Activated T-helper 2 cell treated with anti-CD3 and anti-CD28 coated beads, Interferon-gamma antibody, Interleukin-2, Interleukin-4, amounts not matched to agents 10 μg/mL and 5 μg/mL and 100 μg/mL, durations not matched to agents 14 hours and 24 hours and 36 hours (primary cell): ENCODE results near the gene FBXO34. TPM values are rescaled to one million over a fixed set of nuclear protein-coding genes. Genes with fewer than 3 reads are reported as not detected.
A peak's percentile ranks its signal among the peaks of the same experiment; 100 is the strongest.
"Not testable (repeated sequence)": the region's sequence is repeated elsewhere in the genome, so short reads cannot be mapped to it uniquely, and the experiment has no call there.

Experiments
- DNase-seq: peaks from one replicate; pipeline ENCODE4 v3.0.0; 2021; ENCODE audit warnings: low spot score
- H3K27ac Mint-ChIP-seq: one replicate; pipeline ENCODE4 v1.8.0; 2021; ENCODE audit warnings: mixed read lengths
- H3K27me3 Mint-ChIP-seq: one replicate; pipeline ENCODE4 v1.8.0; 2021; ENCODE audit warnings: low read depth, mixed read lengths
- H3K36me3 Mint-ChIP-seq: one replicate; pipeline ENCODE4 v1.8.0; 2021; ENCODE audit warnings: low read depth, mixed read lengths
- H3K4me1 Mint-ChIP-seq: one replicate; pipeline ENCODE4 v1.8.0; 2021; ENCODE audit warnings: low read depth, mixed read lengths
- H3K4me3 Mint-ChIP-seq: one replicate; pipeline ENCODE4 v1.8.0; 2021; ENCODE audit warnings: low read depth, mild to moderate bottlenecking, moderate library complexity, mixed read lengths
- H3K9me3 Mint-ChIP-seq: one replicate; pipeline ENCODE4 v1.8.0; 2021; ENCODE audit warnings: mixed read lengths
- intact Hi-C: fragments of 100-400 bp; cut with micrococcal nuclease; formaldehyde crosslinking; loops from one replicate; pipeline ENCODE4 v1.15.1; 2023
- total RNA-seq: library from RNA; stranded (reverse); gene quantifications from 2 replicates; pipeline ENCODE4 v1.2.3, GENCODE V29; 2022

FBXO34 gene
- total RNA-seq, 1 donor from 2014 or later = 19.7 TPM

DNA sequence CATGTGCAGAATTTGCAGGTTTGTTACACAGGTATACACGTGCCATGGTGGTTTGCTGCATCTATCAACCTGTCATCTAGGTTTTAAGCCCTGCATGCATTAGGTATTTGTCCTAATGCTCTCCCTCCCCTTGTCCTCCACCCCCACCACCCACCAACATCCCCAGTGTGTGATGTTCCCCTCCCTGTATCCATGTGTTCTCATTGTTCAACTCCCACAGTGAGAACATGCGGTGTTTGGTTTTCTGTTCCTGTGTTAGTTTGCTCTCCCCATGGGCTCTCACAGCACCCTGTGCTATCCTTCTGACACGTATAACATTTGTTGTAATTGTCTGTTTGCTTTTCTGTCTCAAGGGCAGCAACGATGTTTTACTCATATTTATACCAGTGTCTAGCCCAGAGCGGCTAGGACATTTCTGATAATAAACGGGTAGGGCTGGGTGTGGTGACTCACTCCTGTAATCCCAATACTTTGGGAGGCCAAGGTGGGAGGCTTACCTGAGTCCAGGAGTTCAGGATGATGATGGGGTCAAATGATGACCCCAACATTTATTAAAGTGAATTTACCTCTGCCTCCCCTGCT is 73.5 kb downstream of the FBXO34 start:
- Mint-ChIP-seq H3K4me1 (peaks cover 73% of the 10 kb centered on the region), H3K36me3 (peaks cover 12% of the 10 kb centered on the region)
- H3K27me3 Mint-ChIP-seq, H3K27ac Mint-ChIP-seq, intact Hi-C loops, DNase-seq, H3K9me3 Mint-ChIP-seq, H3K4me3 Mint-ChIP-seq: not testable (repeated sequence)

DNA sequence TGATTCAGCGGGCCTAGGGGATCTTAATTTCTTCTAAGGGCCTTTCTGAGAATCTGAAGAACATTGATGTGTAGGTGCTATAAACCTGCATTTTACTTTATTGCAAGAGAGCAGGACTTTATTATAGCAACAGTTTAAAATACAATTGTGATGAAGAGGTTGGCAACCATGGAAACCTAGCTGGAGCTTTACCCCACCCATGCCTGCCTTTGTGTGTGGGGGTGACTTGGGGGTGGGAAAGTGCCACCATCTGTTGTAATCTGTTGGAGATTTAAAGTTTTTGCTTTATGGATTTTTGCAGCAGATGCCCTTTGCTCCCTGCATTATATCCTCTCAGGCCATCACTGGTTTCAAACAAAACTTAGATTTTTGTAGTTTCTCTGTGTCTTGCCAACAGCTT is 75.8 kb downstream of the FBXO34 start:
- Mint-ChIP-seq H3K4me1 (peaks cover 51% of the 10 kb centered on the region), H3K27ac (no peak overlapping the region), H3K27me3 (no peaks in the 10 kb centered on the region), H3K4me3 (no peak overlapping the region), H3K9me3 (no peaks in the 10 kb centered on the region), H3K36me3 (peaks cover 33% of the 10 kb centered on the region)
- intact Hi-C loops = no loop called here
- no peak for DNase-seq

DNA sequence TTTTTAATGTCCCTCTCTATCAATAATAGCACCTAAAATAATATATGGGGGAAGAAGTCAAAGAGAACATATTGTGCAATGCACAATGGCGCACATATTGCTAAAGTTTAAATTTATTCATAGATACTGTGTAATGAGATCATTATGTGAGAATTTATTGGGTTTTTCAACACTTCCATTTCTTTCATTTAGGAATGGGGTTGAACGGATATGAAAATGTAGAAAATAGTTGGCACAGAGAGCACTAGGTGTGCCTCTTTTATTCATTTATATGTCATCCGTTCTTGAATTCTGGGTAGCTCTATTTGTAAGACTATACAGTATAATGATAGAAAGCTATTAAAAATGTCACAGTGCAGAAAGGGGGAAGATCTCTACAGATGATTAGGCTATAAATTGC is 76.5 kb downstream of the FBXO34 start:
- peaks cover 48% of the 10 kb centered on the region for H3K4me1 Mint-ChIP-seq
- DNase-seq = no peak
- no peaks in the 10 kb centered on the region for H3K9me3 Mint-ChIP-seq
- no peaks in the 10 kb centered on the region for H3K27me3 Mint-ChIP-seq
- intact Hi-C loops = no loop called here
- H3K4me3 Mint-ChIP-seq = no peak overlapping the region
- H3K27ac Mint-ChIP-seq = no peak overlapping the region
- H3K36me3 Mint-ChIP-seq = peaks cover 36% of the 10 kb centered on the region

DNA sequence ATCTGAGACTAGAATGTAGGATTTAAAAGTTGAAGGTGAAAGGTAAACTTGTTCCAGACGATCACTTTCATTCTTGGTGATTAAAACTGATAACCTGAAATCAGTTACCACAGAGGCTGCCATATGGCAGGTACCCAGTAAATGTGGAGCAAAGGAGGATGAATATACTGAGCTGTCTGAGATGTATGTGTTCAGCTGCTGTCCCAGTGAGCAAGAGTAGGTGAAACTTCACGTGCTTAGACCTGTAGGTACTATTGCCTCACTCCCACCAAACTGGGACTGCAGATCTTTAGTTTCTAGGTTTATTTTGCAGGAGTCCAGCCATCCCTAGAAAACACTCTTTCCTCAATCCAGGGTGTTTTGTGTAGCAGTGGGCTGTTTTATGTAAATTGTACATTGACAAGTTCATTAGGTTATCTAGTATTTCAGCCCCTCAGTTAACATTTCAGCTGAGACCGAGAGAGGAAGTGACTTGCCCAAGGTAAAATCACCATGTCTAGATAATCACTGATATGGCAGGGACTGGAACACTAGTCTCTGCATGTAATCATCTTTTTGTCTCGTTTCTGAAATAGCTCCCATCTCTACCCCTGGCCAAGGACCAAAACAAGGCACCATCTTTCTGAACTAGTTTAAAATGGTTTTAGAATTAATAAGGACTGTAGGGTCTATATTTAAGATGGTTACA is 77.7 kb downstream of the FBXO34 start:
- intact Hi-C loops = no loop called here
- no peaks in the 10 kb centered on the region for H3K9me3 Mint-ChIP-seq
- no peak for DNase-seq
- peaks cover 36% of the 10 kb centered on the region for H3K36me3 Mint-ChIP-seq
- no peak overlapping the region for H3K4me3 Mint-ChIP-seq
- H3K4me1 Mint-ChIP-seq = peaks cover 53% of the 10 kb centered on the region
- no peaks in the 10 kb centered on the region for H3K27me3 Mint-ChIP-seq
- H3K27ac Mint-ChIP-seq = peak overlapping the region; percentile 52

DNA sequence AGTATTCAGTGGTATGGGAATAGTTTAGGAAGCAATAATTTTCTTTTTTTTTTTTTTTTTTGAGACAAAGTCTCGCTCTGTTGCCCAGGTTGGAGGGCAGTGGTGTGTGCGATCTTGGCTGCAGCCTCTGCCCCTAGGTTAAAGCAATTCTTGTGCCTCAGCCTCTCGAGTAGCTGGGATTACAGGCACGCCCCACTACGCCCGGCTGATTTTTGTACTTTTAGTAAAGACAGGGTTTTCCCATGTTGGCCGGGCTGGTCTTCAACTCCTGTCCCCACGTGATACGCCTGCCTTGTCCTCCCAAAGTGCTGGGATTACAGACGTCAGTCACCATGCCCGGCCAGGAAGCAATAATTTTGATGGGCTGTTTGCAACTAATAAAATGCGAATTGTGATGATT is 78.3 kb downstream of the FBXO34 start:
- H3K36me3 Mint-ChIP-seq = peaks cover 39% of the 10 kb centered on the region
- H3K9me3 Mint-ChIP-seq = no peaks in the 10 kb centered on the region
- peaks cover 54% of the 10 kb centered on the region for H3K4me1 Mint-ChIP-seq
- no peak for DNase-seq
- H3K4me3 Mint-ChIP-seq = no peak overlapping the region
- intact Hi-C loops = no loop called here
- H3K27ac Mint-ChIP-seq = no peak overlapping the region
- no peaks in the 10 kb centered on the region for H3K27me3 Mint-ChIP-seq

DNA sequence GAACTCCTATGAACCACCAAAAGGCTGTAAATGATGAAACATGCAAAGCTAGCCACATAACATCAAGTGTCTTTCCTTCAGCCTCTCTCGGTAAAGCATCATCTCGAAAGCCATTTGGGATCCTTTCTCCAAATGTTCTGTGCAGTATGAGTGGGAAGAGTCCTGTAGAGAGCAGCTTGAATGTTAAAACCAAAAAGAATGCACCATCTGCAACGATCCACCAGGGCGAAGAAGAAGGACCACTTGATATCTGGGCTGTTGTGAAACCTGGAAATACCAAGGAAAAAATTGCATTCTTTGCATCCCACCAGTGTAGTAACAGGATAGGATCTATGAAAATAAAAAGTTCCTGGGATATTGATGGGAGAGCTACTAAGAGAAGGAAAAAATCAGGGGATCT is 79.2 kb downstream of the FBXO34 start:
- Mint-ChIP-seq H3K4me3 (no peak overlapping the region), H3K4me1 (peaks cover 52% of the 10 kb centered on the region), H3K9me3 (no peaks in the 10 kb centered on the region), H3K36me3 (peaks cover 42% of the 10 kb centered on the region), H3K27ac (no peak overlapping the region), H3K27me3 (no peaks in the 10 kb centered on the region)
- no peak for DNase-seq
- intact Hi-C loops = no loop called here

DNA sequence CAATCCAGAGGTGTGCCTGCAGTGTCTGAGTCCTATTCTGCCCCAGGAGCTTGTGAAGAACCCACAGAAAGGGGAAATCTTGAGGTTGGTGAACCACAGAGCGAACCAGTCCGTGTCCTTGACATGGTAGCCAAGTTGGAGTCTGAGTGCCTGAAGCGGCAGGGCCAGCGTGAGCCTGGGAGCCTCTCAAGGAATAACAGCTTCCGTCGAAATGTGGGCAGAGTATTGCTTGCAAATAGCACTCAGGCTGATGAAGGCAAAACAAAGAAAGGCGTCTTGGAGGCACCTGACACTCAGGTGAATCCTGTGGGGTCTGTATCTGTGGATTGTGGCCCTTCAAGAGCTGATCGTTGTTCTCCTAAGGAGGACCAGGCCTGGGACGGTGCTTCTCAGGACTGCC is 79.9 kb downstream of the FBXO34 start:
- no peak overlapping the region for H3K27ac Mint-ChIP-seq
- peaks cover 42% of the 10 kb centered on the region for H3K36me3 Mint-ChIP-seq
- no peak for DNase-seq
- H3K4me1 Mint-ChIP-seq = peaks cover 50% of the 10 kb centered on the region
- H3K4me3 Mint-ChIP-seq = no peak overlapping the region
- no peaks in the 10 kb centered on the region for H3K27me3 Mint-ChIP-seq
- intact Hi-C loops = no loop called here
- H3K9me3 Mint-ChIP-seq = no peaks in the 10 kb centered on the region

DNA sequence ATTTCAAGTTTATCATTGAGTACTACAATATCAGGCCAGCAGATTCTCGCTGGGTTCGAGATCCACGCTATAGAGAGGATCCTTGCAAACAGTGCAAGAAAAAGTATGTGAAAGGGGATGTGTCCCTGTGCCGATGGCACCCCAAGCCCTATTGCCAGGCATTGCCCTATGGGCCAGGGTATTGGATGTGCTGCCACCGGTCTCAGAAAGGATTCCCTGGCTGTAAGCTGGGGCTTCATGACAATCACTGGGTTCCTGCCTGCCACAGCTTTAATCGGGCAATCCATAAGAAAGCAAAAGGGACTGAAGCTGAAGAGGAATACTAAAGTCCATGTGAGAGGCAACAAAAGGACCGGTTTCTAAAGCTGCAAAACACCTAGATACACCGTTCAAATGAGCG is 81.0 kb downstream of the FBXO34 start:
- Mint-ChIP-seq H3K27ac (no peak overlapping the region), H3K36me3 (peaks cover 44% of the 10 kb centered on the region), H3K4me1 (peaks cover 48% of the 10 kb centered on the region), H3K4me3 (no peak overlapping the region), H3K9me3 (no peaks in the 10 kb centered on the region), H3K27me3 (no peaks in the 10 kb centered on the region)
- no peak for DNase-seq
- intact Hi-C loops = no loop called here

DNA sequence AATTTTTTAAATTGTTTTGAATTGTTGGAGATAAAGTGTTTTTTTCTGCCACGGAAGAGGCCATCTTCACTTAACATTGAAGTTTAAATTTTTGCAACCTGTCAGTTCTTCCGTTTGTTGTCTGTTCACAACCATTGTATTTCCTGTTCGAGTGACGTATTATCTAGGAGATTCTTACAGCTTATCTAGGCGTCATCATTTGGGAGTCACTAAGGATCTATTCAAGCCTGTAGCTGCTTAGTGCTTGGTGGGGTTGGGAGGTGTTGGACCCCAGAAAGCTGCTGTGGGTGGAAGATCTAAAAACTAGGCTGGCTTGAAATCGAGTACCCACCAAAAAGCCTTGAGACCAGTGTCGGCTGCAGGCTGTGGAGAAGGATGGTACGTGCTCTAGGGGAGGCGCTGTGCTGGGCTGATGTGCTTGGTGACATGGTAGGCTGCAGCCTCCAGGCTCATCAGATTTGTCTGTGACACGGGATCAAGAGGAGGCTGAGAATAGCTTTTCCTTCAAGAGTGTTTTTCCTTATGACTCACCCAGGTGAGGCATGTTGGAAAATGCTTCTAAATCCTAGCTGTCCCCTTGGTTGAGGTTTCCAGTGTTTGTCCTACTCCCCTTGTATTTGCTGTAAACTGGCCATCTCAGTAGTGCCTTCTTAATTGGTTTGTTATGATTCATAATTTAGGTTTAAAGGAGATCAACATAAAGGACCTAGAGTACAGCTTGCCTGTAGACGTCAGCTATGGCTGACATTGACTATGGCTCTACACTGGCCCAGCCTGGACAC is 82.7 kb downstream of the FBXO34 start:
- no peaks in the 10 kb centered on the region for H3K9me3 Mint-ChIP-seq

DNA sequence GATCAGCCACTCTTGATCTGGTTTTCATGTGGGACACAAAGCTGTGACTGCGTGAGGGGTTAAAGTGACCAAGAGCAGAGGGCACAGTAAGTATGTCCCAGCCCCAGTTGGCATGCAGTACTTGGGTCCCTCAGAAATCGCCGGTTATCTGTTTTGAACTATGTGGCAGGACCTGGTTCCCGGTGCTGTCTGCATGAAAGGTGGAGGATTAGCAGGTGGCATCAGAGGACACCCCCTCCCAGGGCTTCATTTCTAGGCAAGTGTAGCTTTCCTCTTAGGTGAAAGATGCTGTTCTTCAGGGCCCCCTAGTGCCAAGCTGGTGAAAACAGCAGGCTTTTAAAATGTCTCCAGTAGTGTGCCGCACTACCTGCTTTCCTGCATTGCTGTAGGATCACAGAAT is 83.3 kb downstream of the FBXO34 start:
- Mint-ChIP-seq H3K27ac (peak overlapping the region; percentile 62), H3K9me3 (no peaks in the 10 kb centered on the region), H3K4me3 (no peak overlapping the region), H3K27me3 (no peaks in the 10 kb centered on the region), H3K4me1 (peaks cover 28% of the 10 kb centered on the region), H3K36me3 (peaks cover 42% of the 10 kb centered on the region)
- DNase-seq = peak; percentile 49
- intact Hi-C loops = loop anchor here (1.0 to 2.0 kb wide), 4 partner anchors 18 to 142 kb away; partner anchors contain the start of gene FBXO34

More for the DNA sequence above, 82.7 kb downstream of the FBXO34 start:
- no peak for DNase-seq
- peaks cover 44% of the 10 kb centered on the region for H3K36me3 Mint-ChIP-seq
- intact Hi-C loops = loop anchor here (1.0 to 2.0 kb wide), 4 partner anchors 17 to 141 kb away; partner anchors contain the start of gene FBXO34
- peak overlapping the region; percentile 89 for H3K27ac Mint-ChIP-seq
- H3K27me3 Mint-ChIP-seq = no peaks in the 10 kb centered on the region
- H3K4me3 Mint-ChIP-seq = no peak overlapping the region
- H3K4me1 Mint-ChIP-seq = peaks cover 33% of the 10 kb centered on the region

DNA sequence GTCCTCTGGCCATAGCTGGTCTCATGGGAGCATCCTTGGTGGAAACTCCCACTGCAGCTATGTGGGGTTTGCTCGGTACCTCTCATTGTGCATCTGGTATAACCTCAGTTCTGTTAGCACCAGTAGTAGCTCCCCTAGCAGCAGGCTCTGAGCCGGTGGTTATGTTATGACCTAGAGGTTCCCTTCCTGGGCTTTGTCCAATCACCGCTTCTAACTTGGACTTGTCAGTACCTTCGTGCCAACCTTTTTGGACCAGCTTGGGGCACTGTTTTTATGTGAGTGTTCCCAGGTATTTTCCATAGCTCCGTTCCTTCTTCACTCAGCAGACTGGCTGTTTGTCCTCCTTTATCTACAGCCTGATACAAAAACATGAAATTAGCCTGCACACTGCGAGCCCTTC is 84.7 kb downstream of the FBXO34 start:
- no peak for DNase-seq
- peaks cover 28% of the 10 kb centered on the region for H3K4me1 Mint-ChIP-seq
- no peaks in the 10 kb centered on the region for H3K27me3 Mint-ChIP-seq
- no peak overlapping the region for H3K27ac Mint-ChIP-seq
- no peaks in the 10 kb centered on the region for H3K9me3 Mint-ChIP-seq
- intact Hi-C loops = loop anchor here (2.0 kb wide), 2 partner anchors 19 to 143 kb away; no protein-coding TSS in a partner anchor
- peaks cover 37% of the 10 kb centered on the region for H3K36me3 Mint-ChIP-seq
- H3K4me3 Mint-ChIP-seq = no peak overlapping the region

DNA sequence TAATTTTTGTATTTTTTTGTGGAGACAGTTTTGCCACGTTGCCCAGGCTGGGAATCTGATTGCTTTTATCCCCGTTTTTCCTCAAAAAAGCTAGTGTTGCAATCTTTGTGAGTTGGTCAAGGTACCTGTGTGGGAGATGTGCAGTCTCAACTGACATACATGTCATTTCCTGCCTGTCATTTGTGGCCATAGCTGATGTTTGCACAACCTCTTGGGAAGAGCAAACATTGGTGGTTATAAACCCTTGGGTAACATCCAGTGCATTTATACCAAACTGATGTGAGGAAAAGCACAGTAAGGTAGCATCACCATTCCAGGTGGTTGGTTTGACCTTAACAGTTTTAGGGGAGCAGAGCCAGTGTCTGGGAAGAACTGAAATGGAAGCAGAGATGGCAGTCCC is 85.7 kb downstream of the FBXO34 start:
- Mint-ChIP-seq H3K9me3 (no peaks in the 10 kb centered on the region), H3K27me3 (no peaks in the 10 kb centered on the region), H3K36me3 (peaks cover 30% of the 10 kb centered on the region), H3K27ac (no peak overlapping the region), H3K4me1 (peaks cover 34% of the 10 kb centered on the region), H3K4me3 (no peak overlapping the region)
- intact Hi-C loops = no loop called here
- no peak for DNase-seq

DNA sequence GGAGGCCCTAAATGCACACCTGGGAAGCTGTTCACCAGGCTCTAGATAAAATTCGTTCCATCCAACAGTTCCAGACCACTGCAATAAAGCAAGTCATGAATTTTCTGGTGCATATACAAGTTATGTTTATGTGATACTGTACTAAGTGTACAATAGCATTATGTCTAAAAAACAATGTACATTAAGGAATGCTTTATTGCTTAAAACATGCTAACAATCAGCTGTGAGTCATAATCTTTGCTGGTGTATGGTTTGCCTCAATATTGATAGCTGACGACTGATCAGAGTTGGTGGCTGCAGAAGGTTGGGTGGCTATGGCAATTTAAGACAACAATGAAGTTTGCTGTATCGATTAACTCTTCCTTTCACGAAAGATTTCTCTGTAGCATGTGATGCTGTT is 88.1 kb downstream of the FBXO34 start:
- Mint-ChIP-seq H3K4me3 (no peak overlapping the region), H3K36me3 (peaks cover 36% of the 10 kb centered on the region), H3K9me3 (no peaks in the 10 kb centered on the region), H3K27ac (no peak overlapping the region), H3K4me1 (peaks cover 26% of the 10 kb centered on the region), H3K27me3 (no peaks in the 10 kb centered on the region)
- DNase-seq = no peak
- intact Hi-C loops = no loop called here
